ENCODE measurements around the gene PPM1E.
"Not testable (repeated sequence)": the region's sequence is repeated elsewhere in the genome, so short reads cannot be mapped to it uniquely, and the experiment has no call there.

Gene PPM1E

DNA sequence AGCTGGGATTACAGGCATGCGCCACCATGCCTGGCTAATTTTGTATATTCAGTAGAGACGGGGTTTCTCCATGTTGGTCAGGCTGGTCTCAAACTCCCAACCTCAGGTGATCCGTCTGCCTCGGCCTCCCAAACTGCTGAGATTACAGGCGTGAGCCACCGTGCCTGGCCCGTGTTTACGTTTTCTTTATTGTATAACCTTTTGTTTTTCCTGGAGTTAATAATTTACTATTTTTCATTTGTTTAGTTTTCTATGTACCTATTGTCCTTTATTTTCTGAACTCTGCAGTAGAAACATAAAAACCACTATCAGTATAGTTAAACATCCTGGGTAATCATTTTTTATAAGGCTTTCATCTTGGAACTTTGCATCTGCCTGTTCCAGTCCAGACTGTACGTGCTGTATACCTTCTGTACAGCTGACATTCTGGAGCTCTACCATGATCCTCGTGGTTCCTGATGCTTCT is 73.6 kb downstream of the PPM1E start:
- no peak overlapping the region for H3K4me3 ChIP-seq (ENCODE audit: low read depth, low read length)
- no peak for DNase-seq (ENCODE audit: low read depth)

DNA sequence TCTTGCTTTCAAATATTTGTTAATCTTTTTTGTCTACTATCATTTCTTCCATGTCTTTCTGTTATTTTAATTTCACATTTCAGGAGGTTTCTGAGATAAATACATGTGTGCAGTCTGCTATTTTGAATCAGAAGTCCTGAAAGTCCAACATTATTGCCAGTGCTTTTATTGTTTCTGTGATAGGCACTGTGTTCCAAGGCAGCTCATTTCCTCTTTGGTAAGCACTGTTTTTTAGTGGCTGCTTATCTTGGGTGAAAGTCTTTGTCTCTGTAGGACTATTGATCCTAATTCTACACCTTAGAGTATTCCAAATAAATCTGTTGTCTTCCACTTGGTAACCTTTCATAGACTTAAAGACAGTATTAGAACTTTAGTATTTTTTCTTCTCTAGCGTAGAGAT is 76.1 kb downstream of the PPM1E start:
- no peak overlapping the region for H3K4me3 ChIP-seq (ENCODE audit: low read depth, low read length)
- no peak for DNase-seq (ENCODE audit: low read depth)

DNA sequence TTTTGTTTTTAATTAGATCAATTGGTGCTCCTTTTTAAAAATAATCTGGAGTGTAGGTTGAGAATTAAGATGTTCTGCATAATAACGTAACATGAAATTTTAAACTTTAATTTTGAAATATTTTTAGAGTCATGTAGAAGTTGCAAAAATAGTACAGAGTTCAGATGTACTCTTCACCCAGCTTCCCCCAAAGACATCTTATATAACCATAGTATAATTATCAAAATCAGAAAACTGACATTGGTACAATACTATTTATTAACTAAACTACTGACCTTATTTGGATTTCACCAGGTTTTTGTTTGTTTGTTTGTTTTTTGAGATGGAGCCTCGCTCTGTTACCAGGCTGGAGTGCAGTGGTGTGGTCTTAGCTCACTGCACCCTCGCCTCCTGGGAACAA is 76.9 kb downstream of the PPM1E start:
- DNase-seq (ENCODE audit: low read depth), result no peak
- no peak overlapping the region for H3K4me3 ChIP-seq (ENCODE audit: low read depth, low read length)

DNA sequence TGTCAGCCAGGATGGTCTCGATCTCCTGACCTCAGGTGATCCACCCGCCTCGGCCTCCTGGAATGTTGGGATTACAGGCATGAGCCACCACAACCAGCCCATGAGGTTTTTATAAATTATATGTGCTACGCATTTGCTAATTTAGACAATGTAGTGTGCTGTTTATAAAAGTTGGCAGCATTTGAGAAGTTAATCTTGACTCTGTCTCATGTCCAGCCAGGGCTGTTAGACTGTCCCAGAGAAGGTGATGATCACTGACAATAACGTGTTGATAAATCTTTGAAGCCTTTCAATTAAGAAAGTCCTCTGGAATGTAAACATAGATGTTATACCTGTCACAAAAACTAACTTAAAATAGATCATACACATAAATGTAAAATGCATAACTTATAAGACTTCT is 82.0 kb downstream of the PPM1E start:
- DNase-seq (ENCODE audit: low read depth), result no peak
- no peak overlapping the region for H3K4me3 ChIP-seq (ENCODE audit: low read depth, low read length)

GRCh38 chr17:58840820-58841612 is 85.4 kb downstream of the PPM1E start:
- no peak overlapping the region for H3K4me3 ChIP-seq (ENCODE audit: low read depth, low read length)
- DNase-seq (ENCODE audit: low read depth), result no peak

DNA sequence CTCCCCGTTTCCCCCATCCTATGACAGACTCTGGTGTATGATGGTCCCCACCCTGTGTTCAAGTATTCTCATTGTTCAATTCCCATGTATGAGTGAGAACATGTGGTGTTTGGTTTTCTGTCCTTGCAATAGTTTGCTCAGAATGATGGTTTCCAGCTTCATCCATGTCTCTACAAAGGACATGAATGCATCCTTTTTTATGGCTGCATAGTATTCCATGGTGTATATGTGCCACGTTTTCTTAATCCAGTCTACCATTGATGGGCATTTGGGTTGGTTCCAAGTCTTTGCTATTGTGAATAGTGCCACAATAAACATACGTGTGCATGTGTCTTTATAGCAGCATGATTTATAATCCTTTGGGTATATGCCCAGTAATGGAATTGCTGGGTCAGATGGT is 90.8 kb downstream of the PPM1E start:
- not testable (repeated sequence) for H3K4me3 ChIP-seq (ENCODE audit: low read depth, low read length); DNase-seq (ENCODE audit: low read depth)

- not testable (repeated sequence) for DNase-seq (ENCODE audit: low read depth)
Observed at GRCh38 chr17:58850106-58850505, 94.5 kb downstream of the PPM1E start.

GRCh38 chr17:58865301-58865700 is 109.6 kb downstream of the PPM1E start:
- DNase-seq (ENCODE audit: low read depth), result no peak
- no peak overlapping the region for H3K4me3 ChIP-seq (ENCODE audit: low read depth, low read length)

More at GRCh38 chr17:58850106-58850505, 94.5 kb downstream of the PPM1E start:
- not testable (repeated sequence) for H3K4me3 ChIP-seq (ENCODE audit: low read depth, low read length)

DNA sequence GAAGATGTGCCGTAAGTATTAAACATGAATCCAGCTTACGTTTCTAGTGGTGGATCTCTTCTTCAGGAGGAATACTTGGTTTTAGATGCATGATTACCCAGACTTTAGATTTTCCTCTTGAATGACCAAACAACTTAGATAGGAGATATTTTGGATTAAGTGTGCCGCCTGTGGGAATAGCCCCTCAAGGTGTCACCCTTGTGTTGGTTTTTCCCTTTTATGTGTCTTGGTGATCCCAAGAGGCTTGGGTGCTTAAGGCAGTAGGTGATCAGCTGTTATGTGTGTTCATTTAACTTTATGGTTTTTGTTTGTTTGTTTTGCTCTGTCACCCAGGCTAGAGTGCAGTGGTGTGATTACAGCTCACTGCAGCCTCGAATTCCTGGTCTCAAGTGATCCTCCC is 115.1 kb downstream of the PPM1E start:
- H3K4me3 ChIP-seq (ENCODE audit: low read depth, low read length), result no peak overlapping the region
- no peak for DNase-seq (ENCODE audit: low read depth)

GRCh38 chr17:58873926-58874325 is 118.3 kb downstream of the PPM1E start:
- no peak for DNase-seq (ENCODE audit: low read depth)
- no peak overlapping the region for H3K4me3 ChIP-seq (ENCODE audit: low read depth, low read length)

- DNase-seq (ENCODE audit: low read depth), result no peak
- no peak overlapping the region for H3K4me3 ChIP-seq (ENCODE audit: low read depth, low read length)
Observed at GRCh38 chr17:58875261-58875660, 119.6 kb downstream of the PPM1E start.

GRCh38 chr17:58884161-58884560 is 128.5 kb downstream of the PPM1E start:
- DNase-seq (ENCODE audit: low read depth), result no peak

DNA sequence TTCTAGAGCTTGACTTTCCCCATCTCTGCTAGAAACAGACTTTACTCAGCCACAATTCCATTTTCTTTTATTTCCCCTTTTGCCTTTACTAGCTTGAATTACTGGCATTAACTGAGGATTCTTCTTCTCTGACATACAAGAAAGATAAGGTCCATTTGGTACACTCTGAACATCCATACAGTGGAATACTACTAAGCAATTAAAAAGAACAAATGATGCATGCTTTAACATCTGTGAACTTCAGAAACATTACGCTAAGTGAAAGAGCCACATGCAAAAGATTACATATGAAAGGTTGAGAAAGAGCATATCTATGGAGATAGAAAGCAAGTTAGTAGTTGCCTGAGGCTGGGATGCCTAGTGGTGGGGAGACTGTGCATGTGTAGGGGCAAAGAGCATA is 130.9 kb downstream of the PPM1E start:
- DNase-seq (ENCODE audit: low read depth), result no peak
- no peak overlapping the region for H3K4me3 ChIP-seq (ENCODE audit: low read depth, low read length)

More at GRCh38 chr17:58884161-58884560, 128.5 kb downstream of the PPM1E start:
- no peak overlapping the region for H3K4me3 ChIP-seq (ENCODE audit: low read depth, low read length)

- H3K4me3 ChIP-seq (ENCODE audit: low read depth, low read length), result no peak overlapping the region
- no peak for DNase-seq (ENCODE audit: low read depth)
Observed at GRCh38 chr17:58889928-58890327, 134.3 kb downstream of the PPM1E start.

- H3K4me3 ChIP-seq (ENCODE audit: low read depth, low read length), result no peak overlapping the region
- no peak for DNase-seq (ENCODE audit: low read depth)
Observed at GRCh38 chr17:58899191-58899590, 143.5 kb downstream of the PPM1E start.

GRCh38 chr17:58902322-58902721 is 146.7 kb downstream of the PPM1E start:
- H3K4me3 ChIP-seq (ENCODE audit: low read depth, low read length), result no peak overlapping the region
- DNase-seq (ENCODE audit: low read depth), result no peak

DNA sequence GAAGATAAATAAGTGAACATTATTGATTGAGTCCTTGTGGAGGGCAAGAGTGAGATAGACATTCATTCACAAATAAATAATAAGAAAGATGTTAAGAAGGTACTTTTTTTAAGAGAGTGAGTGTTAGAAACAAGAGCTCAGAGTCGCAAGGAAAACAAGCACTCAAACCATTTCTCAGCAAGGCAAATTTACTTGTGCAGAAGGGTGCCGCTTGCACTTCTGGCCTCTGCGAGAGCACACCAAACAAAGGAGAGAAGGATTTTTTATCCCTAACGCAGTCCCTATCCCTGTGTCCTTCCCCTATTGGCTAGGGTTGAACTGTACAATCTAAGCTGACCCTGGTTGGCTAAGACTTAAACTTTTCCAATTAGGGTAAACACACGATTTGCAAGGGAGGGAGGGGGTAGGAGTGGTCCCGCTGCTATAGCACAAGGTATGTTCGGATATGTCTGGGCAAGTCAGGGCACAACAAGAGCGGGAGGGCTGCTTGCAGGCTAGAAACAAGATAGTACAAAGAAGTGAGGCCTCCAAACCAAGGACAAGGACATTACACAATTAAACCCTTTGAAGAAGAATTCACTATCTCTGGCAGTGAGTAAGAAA is 156.2 kb downstream of the PPM1E start:
- no peak for DNase-seq (ENCODE audit: low read depth)
- H3K4me3 ChIP-seq (ENCODE audit: low read depth, low read length), result no peak overlapping the region

GRCh38 chr17:58913552-58913951 is 157.9 kb downstream of the PPM1E start:
- DNase-seq (ENCODE audit: low read depth), result no peak
- no peak overlapping the region for H3K4me3 ChIP-seq (ENCODE audit: low read depth, low read length)

- no peak overlapping the region for H3K4me3 ChIP-seq (ENCODE audit: low read depth, low read length)
- peak; percentile 46 for DNase-seq (ENCODE audit: low read depth)
Observed at GRCh38 chr17:58913971-58914769, 158.5 kb downstream of the PPM1E start.

GRCh38 chr17:58917228-58917627 is 161.6 kb downstream of the PPM1E start:
- no peak overlapping the region for H3K4me3 ChIP-seq (ENCODE audit: low read depth, low read length)
- DNase-seq (ENCODE audit: low read depth), result no peak
